ENCODE results near the gene SLC35F1.

SLC35F1 gene

GRCh38 chr6:117992856-117993255 is 85.8 kb downstream of the SLC35F1 start:
- Histone ChIP-seq H3K27me3 (ENCODE audit: insufficient read depth, low read length) (no peaks in the 10 kb centered on the region), H3K36me3 (ENCODE audit: insufficient read depth, low read length) (no peaks in the 10 kb centered on the region), H4K20me1 (ENCODE audit: insufficient read depth, low read length) (no peaks in the 10 kb centered on the region), H3K9ac (ENCODE audit: low read length) (no peak overlapping the region), H3K9me2 (ENCODE audit: low read depth, low read length) (no peaks in the 10 kb centered on the region), H3K27ac (ENCODE audit: low read depth, low read length, poor library complexity, severe bottlenecking) (no peak overlapping the region), H3K4me1 (ENCODE audit: insufficient read depth, low read length, severe bottlenecking) (no peaks in the 10 kb centered on the region), H3F3A (ENCODE audit: insufficient read depth, low read length) (no peaks in the 10 kb centered on the region), H3K4me2 (ENCODE audit: low read length) (no peak overlapping the region), H3K4me3 (ENCODE audit: low read depth, low read length, poor library complexity, severe bottlenecking) (no peak overlapping the region), H2AFZ (ENCODE audit: low read length) (no peak overlapping the region), H3K9me3 (ENCODE audit: low read length) (no peaks in the 10 kb centered on the region), H3K79me2 (ENCODE audit: insufficient read depth, low read length) (no peaks in the 10 kb centered on the region)
- TF ChIP-seq CTCF (IDR thresholded peaks at IDR 0.05; ENCODE audit: low read length) (no peak), EZH2 (IDR thresholded peaks at IDR 0.05; ENCODE audit: borderline replicate concordance, low read length) (no peak)

- H3K4me1 ChIP-seq (ENCODE audit: insufficient read depth, low read length, severe bottlenecking): no peaks in the 10 kb centered on the region
- no peak overlapping the region for H2AFZ ChIP-seq (ENCODE audit: low read length)
- no peaks in the 10 kb centered on the region for H3K9me2 ChIP-seq (ENCODE audit: low read depth, low read length)
- H3K79me2 ChIP-seq (ENCODE audit: insufficient read depth, low read length): no peaks in the 10 kb centered on the region
- H3K9ac ChIP-seq (ENCODE audit: low read length): no peak overlapping the region
- no peak overlapping the region for H3K4me2 ChIP-seq (ENCODE audit: low read length)
- TF ChIP-seq CTCF (IDR thresholded peaks at IDR 0.05; ENCODE audit: low read length) (no peak), EZH2 (IDR thresholded peaks at IDR 0.05; ENCODE audit: borderline replicate concordance, low read length) (no peak)
- H3K27me3 ChIP-seq (ENCODE audit: insufficient read depth, low read length): no peaks in the 10 kb centered on the region
- no peak overlapping the region for H3K4me3 ChIP-seq (ENCODE audit: low read depth, low read length, poor library complexity, severe bottlenecking)
- no peaks in the 10 kb centered on the region for H3K36me3 ChIP-seq (ENCODE audit: insufficient read depth, low read length)
- H4K20me1 ChIP-seq (ENCODE audit: insufficient read depth, low read length): no peaks in the 10 kb centered on the region
- no peaks in the 10 kb centered on the region for H3K9me3 ChIP-seq (ENCODE audit: low read length)
- no peak overlapping the region for H3K27ac ChIP-seq (ENCODE audit: low read depth, low read length, poor library complexity, severe bottlenecking)
- no peaks in the 10 kb centered on the region for H3F3A ChIP-seq (ENCODE audit: insufficient read depth, low read length)
Measured at GRCh38 chr6:118012944-118013343, 105.9 kb downstream of the SLC35F1 start.

- H3F3A ChIP-seq (ENCODE audit: insufficient read depth, low read length): no peaks in the 10 kb centered on the region
- no peaks in the 10 kb centered on the region for H3K9me3 ChIP-seq (ENCODE audit: low read length)
- no peak overlapping the region for H2AFZ ChIP-seq (ENCODE audit: low read length)
- H3K9me2 ChIP-seq (ENCODE audit: low read depth, low read length): no peaks in the 10 kb centered on the region
- no peaks in the 10 kb centered on the region for H3K27me3 ChIP-seq (ENCODE audit: insufficient read depth, low read length)
- H3K4me2 ChIP-seq (ENCODE audit: low read length): no peak overlapping the region
- no peak for TF ChIP-seq EZH2 (IDR thresholded peaks at IDR 0.05; ENCODE audit: borderline replicate concordance, low read length)
- TF ChIP-seq CTCF (IDR thresholded peaks at IDR 0.05; ENCODE audit: low read length): no peak
- no peaks in the 10 kb centered on the region for H3K36me3 ChIP-seq (ENCODE audit: insufficient read depth, low read length)
- H3K4me1 ChIP-seq (ENCODE audit: insufficient read depth, low read length, severe bottlenecking): no peaks in the 10 kb centered on the region
- H3K9ac ChIP-seq (ENCODE audit: low read length): no peak overlapping the region
- H4K20me1 ChIP-seq (ENCODE audit: insufficient read depth, low read length): no peaks in the 10 kb centered on the region
- H3K27ac ChIP-seq (ENCODE audit: low read depth, low read length, poor library complexity, severe bottlenecking): no peak overlapping the region
- H3K4me3 ChIP-seq (ENCODE audit: low read depth, low read length, poor library complexity, severe bottlenecking): no peak overlapping the region
- no peaks in the 10 kb centered on the region for H3K79me2 ChIP-seq (ENCODE audit: insufficient read depth, low read length)
Measured at GRCh38 chr6:118016532-118016931, 109.5 kb downstream of the SLC35F1 start.
